PC-3 (cell line): Measurements from ENCODE around the gene SNCA.

Experiments
- EZH2 ChIP-seq: fragments of 300-600 bp; sonication (generic); IDR thresholded peaks from one replicate; pipeline ENCODE4 v1.6.1; 2017; ENCODE audit warnings: antibody characterized with exemption, mild to moderate bottlenecking, low read length; ENCODE audit not compliant: unreplicated experiment
- EZH2phosphoT487 ChIP-seq: fragments of 300-600 bp; sonication (generic); IDR thresholded peaks from 2 replicates; pipeline ENCODE4 v1.6.1; 2018; ENCODE audit warnings: mild to moderate bottlenecking, antibody characterized with exemption, low read length, borderline replicate concordance
- TF ChIP-seq, protein P1 (sequence below): fragments of 300-600 bp; sonication (generic); conservative IDR thresholded peaks from 2 replicates; pipeline ENCODE4 v1.5.1; 2017; ENCODE audit warnings: antibody characterized with exemption, low read depth, mild to moderate bottlenecking, low read length

GRCh38 chr4:89682808-89683207, 154.2 kb downstream of the SNCA start:
- TF ChIP-seq, protein P1, sequence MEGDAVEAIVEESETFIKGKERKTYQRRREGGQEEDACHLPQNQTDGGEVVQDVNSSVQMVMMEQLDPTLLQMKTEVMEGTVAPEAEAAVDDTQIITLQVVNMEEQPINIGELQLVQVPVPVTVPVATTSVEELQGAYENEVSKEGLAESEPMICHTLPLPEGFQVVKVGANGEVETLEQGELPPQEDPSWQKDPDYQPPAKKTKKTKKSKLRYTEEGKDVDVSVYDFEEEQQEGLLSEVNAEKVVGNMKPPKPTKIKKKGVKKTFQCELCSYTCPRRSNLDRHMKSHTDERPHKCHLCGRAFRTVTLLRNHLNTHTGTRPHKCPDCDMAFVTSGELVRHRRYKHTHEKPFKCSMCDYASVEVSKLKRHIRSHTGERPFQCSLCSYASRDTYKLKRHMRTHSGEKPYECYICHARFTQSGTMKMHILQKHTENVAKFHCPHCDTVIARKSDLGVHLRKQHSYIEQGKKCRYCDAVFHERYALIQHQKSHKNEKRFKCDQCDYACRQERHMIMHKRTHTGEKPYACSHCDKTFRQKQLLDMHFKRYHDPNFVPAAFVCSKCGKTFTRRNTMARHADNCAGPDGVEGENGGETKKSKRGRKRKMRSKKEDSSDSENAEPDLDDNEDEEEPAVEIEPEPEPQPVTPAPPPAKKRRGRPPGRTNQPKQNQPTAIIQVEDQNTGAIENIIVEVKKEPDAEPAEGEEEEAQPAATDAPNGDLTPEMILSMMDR, result no peak
- no peak for TF ChIP-seq EZH2
- no peak for TF ChIP-seq EZH2phosphoT487
